PFSK-1 (cell line): ENCODE measurements around the gene TEAD2.

Experiments
- FOXP2 ChIP-seq: optimal IDR thresholded peaks from 2 replicates; pipeline ENCODE3; 2011; ENCODE audit warnings: borderline replicate concordance, control low read depth, inconsistent platforms; ENCODE audit not compliant: insufficient read depth; ENCODE audit errors: extremely low read length, extremely low read depth
- POLR2AphosphoS5 ChIP-seq: IDR thresholded peaks from 2 replicates; pipeline ENCODE4 v1.6.1; 2012; ENCODE audit warnings: low read depth, mild to moderate bottlenecking, control low read depth, low read length, moderate library complexity
- REST ChIP-seq, 2 experiments: IDR thresholded peaks; 2 replicates each; pipeline versions ENCODE4 v1.6.1 to v1.8.0; 2011 to 2012; ENCODE audit warnings: low read depth in 2 of 2, low read length in 2 of 2, control low read depth in 1 of 2, inconsistent platforms in 1 of 2, mild to moderate bottlenecking in 1 of 2, moderate library complexity in 1 of 2; ENCODE audit not compliant: insufficient read depth in 1 of 2
- SIN3A ChIP-seq: IDR thresholded peaks from 2 replicates; pipeline ENCODE4 v1.6.1; 2012; ENCODE audit warnings: mild to moderate bottlenecking, low read length, moderate library complexity, borderline replicate concordance; ENCODE audit not compliant: insufficient read depth
- TAF1 ChIP-seq: IDR thresholded peaks from 2 replicates; pipeline ENCODE4 v1.6.1; 2012; ENCODE audit warnings: low read length, control low read depth, borderline replicate concordance; ENCODE audit not compliant: insufficient read depth

The TEAD2 gene

GRCh38 chr19:49318296-49318695 lies 43.9 kb downstream of the TEAD2 start:
- TF ChIP-seq FOXP2 (no peak), TAF1 (no peak), POLR2AphosphoS5 (no peak), REST (IDR thresholded peaks at IDR 0.05; ENCODE audit: insufficient read depth in 1 of 2, low read depth in 2 of 2, low read length in 2 of 2) (no peak), SIN3A (no peak)

GRCh38 chr19:49316284-49316683 lies 45.9 kb downstream of the TEAD2 start:
- no peak for TF ChIP-seq SIN3A
- no peak for TF ChIP-seq TAF1
- no peak for TF ChIP-seq FOXP2
- TF ChIP-seq POLR2AphosphoS5 = no peak

GRCh38 chr19:49315111-49315510 lies 47.1 kb downstream of the TEAD2 start:
- TF ChIP-seq REST (IDR thresholded peaks at IDR 0.05; ENCODE audit: insufficient read depth in 1 of 2, low read depth in 2 of 2, low read length in 2 of 2) = no peak
- no peak for TF ChIP-seq POLR2AphosphoS5
- TF ChIP-seq TAF1 = no peak
- no peak for TF ChIP-seq FOXP2
- no peak for TF ChIP-seq SIN3A

GRCh38 chr19:49309087-49309486 lies 53.1 kb downstream of the TEAD2 start:
- TF ChIP-seq POLR2AphosphoS5 = no peak
- no peak for TF ChIP-seq REST (IDR thresholded peaks at IDR 0.05; ENCODE audit: insufficient read depth in 1 of 2, low read depth in 2 of 2, low read length in 2 of 2)
- no peak for TF ChIP-seq TAF1
- no peak for TF ChIP-seq FOXP2
- TF ChIP-seq SIN3A = no peak

- TF ChIP-seq POLR2AphosphoS5 = no peak
- no peak for TF ChIP-seq REST (IDR thresholded peaks at IDR 0.05; ENCODE audit: insufficient read depth in 1 of 2, low read depth in 2 of 2, low read length in 2 of 2)
- no peak for TF ChIP-seq FOXP2
- TF ChIP-seq TAF1 = no peak
- TF ChIP-seq SIN3A = no peak
Observed at GRCh38 chr19:49301866-49302252, 60.4 kb downstream of the TEAD2 start.
